SK-N-SH (cell line): ENCODE data around the gene SFT2D1. TPM values are rescaled to one million over a fixed set of nuclear protein-coding genes. Genes with fewer than 3 reads are reported as not detected.

Experiments used
- CTCF ChIA-PET: fragments of 300-600, 350-600 bp; formaldehyde crosslinking; extraction: SDS; loops from one replicate; lab custom pipeline; 2021; lab: Yijun Ruan, JAX
- POLR2A ChIA-PET: fragments of 350-600 bp; sonication (Branson Sonifier 250); formaldehyde crosslinking; extraction: SDS; loops from one replicate; lab custom pipeline; 2020; ENCODE audit warnings: antibody characterized with exemption, inconsistent platforms; lab: Yijun Ruan, JAX
- DNase-seq: peaks from one replicate; pipeline ENCODE4 v3.0.0; 2012
- H2AFZ ChIP-seq: fragments of 200-600 bp; sonication (generic); 2 replicates; pipeline ENCODE4 v1.8.1; 2016; ENCODE audit warnings: antibody characterized with exemption, mild to moderate bottlenecking, low read depth
- H3F3A ChIP-seq: fragments of 200-600 bp; sonication (generic); replicated peaks from 2 replicates; pipeline ENCODE3; 2016; ENCODE audit warnings: antibody characterized with exemption, mild to moderate bottlenecking; ENCODE audit not compliant: insufficient read depth
- H3K27ac ChIP-seq, 2 experiments: fragments of 200-500 bp in 1 of 2; fragments of 200-600 bp in 1 of 2; sonication (Bioruptor generic) in 1 of 2; sonication (generic), shearing (Covaris generic) in 1 of 2; 2 replicates each; pipeline versions ENCODE4 v1.5.1 to v1.6.1; 2014 to 2016; ENCODE audit warnings: low read depth in 2 of 2, inconsistent platforms in 1 of 2, low read length in 1 of 2, mild to moderate bottlenecking in 1 of 2, mixed read lengths in 1 of 2
- H3K27me3 ChIP-seq: fragments of 200-600 bp; sonication (generic), shearing (Covaris generic); 2 replicates; pipeline ENCODE4 v1.6.1; 2016; ENCODE audit warnings: mixed run types; ENCODE audit not compliant: insufficient read depth
- H3K36me3 ChIP-seq, 2 experiments: fragments of 200-500 bp in 1 of 2; fragments of 200-600 bp in 1 of 2; sonication (Bioruptor generic) in 1 of 2; sonication (generic) in 1 of 2; replicated peaks in 1 of 2; 2 replicates each; pipeline versions ENCODE3 to v1.5.1; 2014 to 2016; ENCODE audit warnings: low read length in 1 of 2, mild to moderate bottlenecking in 1 of 2; ENCODE audit not compliant: insufficient read depth in 2 of 2, control insufficient read depth in 1 of 2
- H3K4me1 ChIP-seq, 2 experiments: fragments of 200-500 bp in 1 of 2; fragments of 200-600 bp in 1 of 2; sonication (Bioruptor generic) in 1 of 2; sonication (generic), shearing (Covaris generic) in 1 of 2; 2 replicates each; pipeline versions ENCODE4 v1.5.1 to v1.6.1; 2014 to 2016; ENCODE audit warnings: low read depth in 1 of 2, low read length in 1 of 2, mixed run types in 1 of 2; ENCODE audit not compliant: insufficient read depth in 2 of 2, control insufficient read depth in 1 of 2
- H3K4me2 ChIP-seq: fragments of 200-600 bp; sonication (generic), shearing (Covaris generic); 2 replicates; pipeline ENCODE4 v1.6.1; 2017; ENCODE audit warnings: mixed run types
- H3K4me3 ChIP-seq, 2 experiments: fragments of 200-500 bp in 1 of 2; fragments of 200-600 bp in 1 of 2; sonication (Bioruptor generic) in 1 of 2; sonication (generic), shearing (Covaris generic) in 1 of 2; 2 replicates each; pipeline versions ENCODE4 v1.5.1 to v1.8.1; 2014 to 2016; ENCODE audit warnings: low read depth in 2 of 2, inconsistent platforms in 1 of 2, low read length in 1 of 2, mild to moderate bottlenecking in 1 of 2, mixed read lengths in 1 of 2, moderate library complexity in 1 of 2
- H3K79me2 ChIP-seq: fragments of 200-600 bp; sonication (generic); 2 replicates; pipeline ENCODE4 v1.8.1; 2017; ENCODE audit warnings: mild to moderate bottlenecking; ENCODE audit not compliant: insufficient read depth
- H3K9ac ChIP-seq: fragments of 200-600 bp; sonication (generic); 2 replicates; pipeline ENCODE4 v1.6.1; 2017; ENCODE audit warnings: mixed run types
- H3K9me2 ChIP-seq: fragments of 200-600 bp; sonication (generic); 2 replicates; pipeline ENCODE4 v1.6.1; 2017; ENCODE audit warnings: mixed run types
- H3K9me3 ChIP-seq: fragments of 200-600 bp; sonication (generic); 2 replicates; pipeline ENCODE4 v1.6.1; 2017; ENCODE audit warnings: mixed run types, mild to moderate bottlenecking, moderate library complexity
- H4K20me1 ChIP-seq: fragments of 200-600 bp; sonication (generic); 2 replicates; pipeline ENCODE4 v1.6.1; 2017; ENCODE audit warnings: mild to moderate bottlenecking, mixed run types; ENCODE audit not compliant: insufficient read depth
- CTCF ChIP-seq: fragments of 200-600 bp; sonication (generic); IDR thresholded peaks from 2 replicates; pipeline ENCODE4 v1.6.1; 2017; ENCODE audit warnings: antibody characterized with exemption, mild to moderate bottlenecking, moderate library complexity
- ELF1 ChIP-seq: IDR thresholded peaks from 2 replicates; pipeline ENCODE4 v1.4.0; 2012
- EP300 ChIP-seq, 2 experiments: IDR thresholded peaks; 2 replicates each; pipeline versions ENCODE4 v1.4.0 to v1.6.1; 2012; ENCODE audit warnings: borderline replicate concordance in 1 of 2, low read depth in 1 of 2, low read length in 1 of 2
- EZH2phosphoT487 ChIP-seq: fragments of 200-600 bp; sonication (generic); IDR thresholded peaks from 2 replicates; pipeline ENCODE4 v1.6.1; 2017; ENCODE audit warnings: low read depth, mixed run types, mild to moderate bottlenecking, antibody characterized with exemption, moderate library complexity, borderline replicate concordance
- FOXJ3 ChIP-seq: sonication (generic); formaldehyde crosslinking; IDR thresholded peaks from 2 replicates; pipeline ENCODE4 v1.5.1; 2020; ENCODE audit warnings: mild to moderate bottlenecking, missing genetic modification reagents
- GABPA ChIP-seq: IDR thresholded peaks from 2 replicates; pipeline ENCODE4 v1.4.0; 2012; ENCODE audit warnings: low read depth, mild to moderate bottlenecking
- GATA2 ChIP-seq: sonication (generic); formaldehyde crosslinking; IDR thresholded peaks from 2 replicates; pipeline ENCODE4 v1.5.0; 2020; ENCODE audit warnings: mild to moderate bottlenecking, missing genetic modification reagents
- MAX ChIP-seq: IDR thresholded peaks from 2 replicates; pipeline ENCODE4 v1.4.0; 2012; ENCODE audit warnings: low read depth
- MEF2A ChIP-seq: IDR thresholded peaks from 2 replicates; pipeline ENCODE4 v1.4.0; 2012; ENCODE audit warnings: low read depth, borderline replicate concordance
- NFIC ChIP-seq: IDR thresholded peaks from 2 replicates; pipeline ENCODE4 v1.4.0; 2012; ENCODE audit warnings: borderline replicate concordance
- PBX3 ChIP-seq: IDR thresholded peaks from 2 replicates; pipeline ENCODE4; 2012
- POLR2AphosphoS5 ChIP-seq: IDR thresholded peaks from 2 replicates; pipeline ENCODE4 v1.6.1; 2012; ENCODE audit warnings: low read depth, low read length
- RCOR1 ChIP-seq: fragments of 150-350 bp; IDR thresholded peaks from 2 replicates; pipeline ENCODE4 v1.6.1; 2017; ENCODE audit warnings: antibody characterized with exemption, low read length
- RXRA ChIP-seq: IDR thresholded peaks from 2 replicates; pipeline ENCODE4 v1.4.0; 2012; ENCODE audit warnings: low read depth, mild to moderate bottlenecking, borderline replicate concordance
- SIN3A ChIP-seq: IDR thresholded peaks from 2 replicates; pipeline ENCODE4 v1.6.1; 2012; ENCODE audit warnings: low read depth, mild to moderate bottlenecking, low read length, moderate library complexity, borderline replicate concordance
- TAF1 ChIP-seq: IDR thresholded peaks from 2 replicates; pipeline ENCODE4 v1.6.1; 2012; ENCODE audit warnings: low read depth, mild to moderate bottlenecking, low read length, moderate library complexity, borderline replicate concordance
- TEAD4 ChIP-seq: IDR thresholded peaks from 2 replicates; pipeline ENCODE4 v1.4.0; 2012; ENCODE audit warnings: mild to moderate bottlenecking, borderline replicate concordance; ENCODE audit not compliant: insufficient read depth
- YY1 ChIP-seq: IDR thresholded peaks from 2 replicates; pipeline ENCODE4 v1.4.0; 2012; ENCODE audit warnings: low read depth, mild to moderate bottlenecking
- WGBS: methylation state at CpG from one replicate; pipeline ENCODE4 v1.1.6; 2017; ENCODE audit warnings: low lambda C conversion rate; 5-methylcytosine and 5-hydroxymethylcytosine counted together
- polyA plus RNA-seq, 3 experiments: library from polyadenylated mRNA; depleted of rRNA; stranded (reverse); fragments of >200 nt; gene quantifications; 2 replicates each; pipeline ENCODE4 v1.2.3, GENCODE V29; 2012

The SFT2D1 gene
- polyA plus RNA-seq, 1 of the 3 experiments (the other 2 are of a cell fraction) = 131 TPM

GRCh38 chr6:166365806-166366205 is 23.5 kb upstream of the SFT2D1 start:
- H3K27ac ChIP-seq = peak overlapping the region in 1 of 2 experiments; percentile 44; a peak in 2 of 4 replicates
- POLR2A ChIA-PET = no interaction called here
- no peak for TF ChIP-seq NFIC
- TF ChIP-seq SIN3A = no peak
- TF ChIP-seq MEF2A = no peak
- no peak for TF ChIP-seq POLR2AphosphoS5
- TF ChIP-seq TAF1 = no peak
- TF ChIP-seq GATA2 (CRISPR knock-in tag) = no peak
- no peak for TF ChIP-seq RCOR1
- no peak for TF ChIP-seq RXRA
- TF ChIP-seq EP300 (IDR thresholded peaks at IDR 0.05; ENCODE audit: borderline replicate concordance in 1 of 2, low read depth in 1 of 2, low read length in 1 of 2) = no peak
- no peak for TF ChIP-seq ELF1
- no peak for TF ChIP-seq TEAD4
- no peak for TF ChIP-seq FOXJ3 (CRISPR knock-in tag)
- no peak for TF ChIP-seq MAX
- no peak for TF ChIP-seq GABPA
- TF ChIP-seq YY1 = no peak
- TF ChIP-seq PBX3 = no peak
- no peak for TF ChIP-seq CTCF
- TF ChIP-seq EZH2phosphoT487 = no peak
- peaks cover 7 to 11% of the 10 kb centered on the region in 2 experiments for H3K36me3 ChIP-seq
- H3K4me2 ChIP-seq = no peak overlapping the region
- no peaks in the 10 kb centered on the region for H3K9me2 ChIP-seq
- CTCF ChIA-PET = interaction anchor here (1.3 kb wide), 1 partner anchor 16 kb away, joined by 4 read pairs; no protein-coding TSS in a partner anchor
- H3K9me3 ChIP-seq = no peaks in the 10 kb centered on the region; the same call in 1 of the 2 replicates
- H3K79me2 ChIP-seq = no peaks in the 10 kb centered on the region
- H3K9ac ChIP-seq = no peak overlapping the region
- 85% methylated on average over 6 of the region's 6 CpGs for whole genome bisulfite sequencing
- peaks cover 0 to 14% of the 10 kb centered on the region in 2 experiments; a peak in 1 of 4 replicates for H3K4me1 ChIP-seq
- DNase-seq = no peak
- H4K20me1 ChIP-seq = no peaks in the 10 kb centered on the region
- H3K4me3 ChIP-seq = no peak overlapping the region
- H2AFZ ChIP-seq = no peak overlapping the region
- no peaks in the 10 kb centered on the region for H3K27me3 ChIP-seq
- peaks cover 4% of the 10 kb centered on the region for H3F3A ChIP-seq
